GM18502 (cell line): Measurements from ENCODE around the gene PHRF1.

Source experiments
- ATAC-seq: cut with Tn5 transposase; IDR thresholded peaks from one replicate; pipeline ENCODE4 v1.9.1; 2021; ENCODE audit warnings: mild to moderate bottlenecking; ENCODE audit not compliant: unreplicated experiment, poor library complexity

The PHRF1 gene

GRCh38 chr11:538431-539051, 37.7 kb upstream of the PHRF1 start:
- no peak for ATAC-seq

- ATAC-seq: no peak
These were observed 36.2 kb upstream of the PHRF1 start for GRCh38 chr11:539971-540481.

GRCh38 chr11:540583-541432, 35.5 kb upstream of the PHRF1 start:
- ATAC-seq: no peak

- ATAC-seq: no peak
These were observed 34.8 kb upstream of the PHRF1 start for GRCh38 chr11:541433-541885.

- no peak for ATAC-seq
These were observed 31.5 kb upstream of the PHRF1 start for GRCh38 chr11:544817-545166.

- ATAC-seq: no peak
These were observed 31.1 kb upstream of the PHRF1 start for GRCh38 chr11:545171-545570.

GRCh38 chr11:548700-549603, 27.3 kb upstream of the PHRF1 start:
- no peak for ATAC-seq

GRCh38 chr11:550021-550745, 26.1 kb upstream of the PHRF1 start:
- no peak for ATAC-seq

- no peak for ATAC-seq
These were observed 25.6 kb upstream of the PHRF1 start for GRCh38 chr11:550746-551085.

GRCh38 chr11:551131-551530, 25.1 kb upstream of the PHRF1 start:
- ATAC-seq: no peak

- no peak for ATAC-seq
These were observed 24.7 kb upstream of the PHRF1 start for GRCh38 chr11:551596-551995.

- no peak for ATAC-seq
These were observed 22.9 kb upstream of the PHRF1 start for GRCh38 chr11:553083-553987.

GRCh38 chr11:553988-554340, 22.3 kb upstream of the PHRF1 start:
- ATAC-seq: no peak

- ATAC-seq: no peak
These were observed 21.6 kb upstream of the PHRF1 start for GRCh38 chr11:554428-555226.

- no peak for ATAC-seq
These were observed 21.0 kb upstream of the PHRF1 start for GRCh38 chr11:555227-555779.

- ATAC-seq: no peak
These were observed 20.2 kb upstream of the PHRF1 start for GRCh38 chr11:555780-556661.

GRCh38 chr11:556662-557256, 19.5 kb upstream of the PHRF1 start:
- no peak for ATAC-seq
